Smooth muscle cell (in vitro differentiated cells): ENCODE measurements around the gene RUBCN. TPM values are rescaled to one million over a fixed set of nuclear protein-coding genes. Genes with fewer than 3 reads are reported as not detected.

Experiments
- DNase-seq: peaks from one replicate; lab custom pipeline; 2025; ENCODE audit not compliant: unreplicated experiment; lab: John Stamatoyannopoulos, UW
- H2AFZ ChIP-seq: fragments of 200-600 bp; sonication (generic); 2 replicates; pipeline ENCODE4 v1.6.0; 2016; ENCODE audit warnings: antibody characterized with exemption, low read depth, mild to moderate bottlenecking
- H3F3A ChIP-seq: fragments of 200-600 bp; sonication (generic); 2 replicates; pipeline ENCODE4 v1.6.0; 2017; ENCODE audit warnings: antibody characterized with exemption, low read depth
- H3K27ac ChIP-seq: fragments of 200-600 bp; sonication (generic); 2 replicates; pipeline ENCODE4 v1.5.1; 2016; ENCODE audit warnings: low read depth, mild to moderate bottlenecking
- H3K27me3 ChIP-seq: fragments of 200-600 bp; sonication (generic); 2 replicates; pipeline ENCODE4 v1.6.1; 2016; ENCODE audit warnings: low read depth, mild to moderate bottlenecking
- H3K36me3 ChIP-seq: fragments of 200-600 bp; sonication (generic); 2 replicates; pipeline ENCODE4 v1.5.1; 2016; ENCODE audit warnings: low read depth
- H3K4me1 ChIP-seq: fragments of 200-600 bp; sonication (generic); 2 replicates; pipeline ENCODE4 v1.5.1; 2016; ENCODE audit warnings: low read depth
- H3K4me2 ChIP-seq: fragments of 200-600 bp; sonication (generic); 2 replicates; pipeline ENCODE4 v1.6.0; 2016; ENCODE audit warnings: mild to moderate bottlenecking
- H3K4me3 ChIP-seq: fragments of 200-600 bp; sonication (generic); 2 replicates; pipeline ENCODE4 v1.5.1; 2016; ENCODE audit warnings: mild to moderate bottlenecking
- H3K79me2 ChIP-seq: fragments of 200-600 bp; sonication (generic); 2 replicates; pipeline ENCODE4 v1.6.0; 2016; ENCODE audit warnings: low read depth, mild to moderate bottlenecking
- H3K9ac ChIP-seq: fragments of 200-600 bp; sonication (generic); 2 replicates; pipeline ENCODE4 v1.6.0; 2016; ENCODE audit warnings: low read depth
- H3K9me3 ChIP-seq: fragments of 200-600 bp; sonication (generic); replicated peaks from 2 replicates; pipeline ENCODE4 v1.5.1; 2016; ENCODE audit warnings: low read depth
- H4K20me1 ChIP-seq: fragments of 200-600 bp; sonication (generic); 2 replicates; pipeline ENCODE4 v1.6.0; 2016; ENCODE audit warnings: low read depth
- WGBS: methylation state at CpG from one replicate; pipeline ENCODE4 v1.1.7; 2016; ENCODE audit warnings: low lambda C conversion rate; 5-methylcytosine and 5-hydroxymethylcytosine counted together
- polyA plus RNA-seq: library from polyadenylated mRNA; unstranded; fragments of >200 nt; fragmentation: Nextera tagmentation; extraction: Ambion mirVana; gene quantifications from 2 replicates; pipeline ENCODE4 v1.2.1, GENCODE V29; 2016
- total RNA-seq: library from RNA; depleted of rRNA; stranded (reverse); fragments of >200 nt; gene quantifications from 2 replicates; pipeline ENCODE4 v1.2.3, GENCODE V29; 2014
- TF ChIP-seq, protein P1 (sequence below): fragments of 200-600 bp; sonication (generic); IDR thresholded peaks from 2 replicates; pipeline ENCODE4 v1.5.1; 2017; ENCODE audit warnings: borderline replicate concordance, mild to moderate bottlenecking, antibody characterized with exemption; ENCODE audit not compliant: insufficient read depth, poor library complexity, severe bottlenecking

The RUBCN gene
- total RNA-seq, result 6.0 and 7.5 TPM in 2 replicates
- polyA plus RNA-seq, result 8.3 and 10.5 TPM in 2 replicates

DNA sequence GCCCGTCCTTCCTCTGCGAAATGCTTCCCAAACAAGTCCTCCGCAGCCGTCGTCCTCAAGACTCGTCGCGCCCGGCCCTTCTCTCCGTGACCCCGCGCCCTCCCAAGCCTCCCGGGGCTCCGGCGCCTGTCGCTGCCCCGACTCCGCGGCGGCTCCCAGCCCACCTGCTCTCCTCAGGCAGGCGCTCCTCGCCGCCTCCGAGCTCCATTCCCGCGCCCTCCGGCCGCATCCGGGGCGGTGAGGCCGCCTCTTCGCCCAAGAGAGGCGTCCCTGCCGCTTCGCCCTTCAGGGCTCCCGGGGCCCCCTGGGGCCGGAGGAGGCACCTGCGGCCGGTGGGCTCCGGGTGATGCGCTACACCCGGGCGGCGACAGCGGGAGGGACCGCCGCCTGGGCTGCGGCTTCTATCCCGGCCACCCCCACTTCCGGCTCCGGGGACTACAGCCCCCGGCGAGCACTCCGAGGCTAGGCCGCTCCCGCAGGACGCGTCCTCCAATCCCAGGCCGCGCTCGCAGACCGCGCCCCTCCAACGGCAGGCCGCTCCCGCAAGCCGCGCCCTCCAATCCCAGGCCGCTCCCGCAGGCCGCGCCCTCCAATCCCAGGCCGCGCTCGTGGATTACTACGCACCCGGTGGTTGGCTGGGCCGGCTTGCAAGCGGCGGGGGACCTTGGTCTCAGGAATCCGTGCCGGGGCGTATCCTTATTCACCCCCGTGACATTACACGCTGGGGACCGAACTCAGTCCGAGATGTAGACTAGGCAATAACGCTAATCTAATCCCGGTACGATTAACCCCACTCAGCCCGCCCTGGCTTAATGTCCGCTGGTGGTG is at the start of gene RUBCN:
Gene RUBCN, minus strand, starts transcription at position 414 of the 828 bp plus-strand sequence. Its CDS starts 185 bp downstream, at position 229.
- Histone ChIP-seq H3K4me3 (peak within 1 kb of the TSS; percentile 89), H4K20me1 (no peaks in the 10 kb centered on the region), H3K4me2 (peak within 1 kb of the TSS; percentile 85), H3K27ac (peak within 1 kb of the TSS; percentile 50), H3K36me3 (no peaks in the 10 kb centered on the region), H2AFZ (peak within 1 kb of the TSS; percentile 91), H3K9me3 (no peaks in the 10 kb centered on the region), H3K4me1 (peaks cover 6% of the 10 kb centered on the region), H3K79me2 (peaks cover 28% of the 10 kb centered on the region), H3K9ac (peak within 1 kb of the TSS; percentile 72), H3F3A (peaks cover 10% of the 10 kb centered on the region), H3K27me3 (no peaks in the 10 kb centered on the region)
- DNase-seq, result peak; percentile 78
- under 1% methylated on average over 87 of the region's 92 CpGs for WGBS
- TF ChIP-seq, protein P1, sequence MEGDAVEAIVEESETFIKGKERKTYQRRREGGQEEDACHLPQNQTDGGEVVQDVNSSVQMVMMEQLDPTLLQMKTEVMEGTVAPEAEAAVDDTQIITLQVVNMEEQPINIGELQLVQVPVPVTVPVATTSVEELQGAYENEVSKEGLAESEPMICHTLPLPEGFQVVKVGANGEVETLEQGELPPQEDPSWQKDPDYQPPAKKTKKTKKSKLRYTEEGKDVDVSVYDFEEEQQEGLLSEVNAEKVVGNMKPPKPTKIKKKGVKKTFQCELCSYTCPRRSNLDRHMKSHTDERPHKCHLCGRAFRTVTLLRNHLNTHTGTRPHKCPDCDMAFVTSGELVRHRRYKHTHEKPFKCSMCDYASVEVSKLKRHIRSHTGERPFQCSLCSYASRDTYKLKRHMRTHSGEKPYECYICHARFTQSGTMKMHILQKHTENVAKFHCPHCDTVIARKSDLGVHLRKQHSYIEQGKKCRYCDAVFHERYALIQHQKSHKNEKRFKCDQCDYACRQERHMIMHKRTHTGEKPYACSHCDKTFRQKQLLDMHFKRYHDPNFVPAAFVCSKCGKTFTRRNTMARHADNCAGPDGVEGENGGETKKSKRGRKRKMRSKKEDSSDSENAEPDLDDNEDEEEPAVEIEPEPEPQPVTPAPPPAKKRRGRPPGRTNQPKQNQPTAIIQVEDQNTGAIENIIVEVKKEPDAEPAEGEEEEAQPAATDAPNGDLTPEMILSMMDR, result no peak

DNA sequence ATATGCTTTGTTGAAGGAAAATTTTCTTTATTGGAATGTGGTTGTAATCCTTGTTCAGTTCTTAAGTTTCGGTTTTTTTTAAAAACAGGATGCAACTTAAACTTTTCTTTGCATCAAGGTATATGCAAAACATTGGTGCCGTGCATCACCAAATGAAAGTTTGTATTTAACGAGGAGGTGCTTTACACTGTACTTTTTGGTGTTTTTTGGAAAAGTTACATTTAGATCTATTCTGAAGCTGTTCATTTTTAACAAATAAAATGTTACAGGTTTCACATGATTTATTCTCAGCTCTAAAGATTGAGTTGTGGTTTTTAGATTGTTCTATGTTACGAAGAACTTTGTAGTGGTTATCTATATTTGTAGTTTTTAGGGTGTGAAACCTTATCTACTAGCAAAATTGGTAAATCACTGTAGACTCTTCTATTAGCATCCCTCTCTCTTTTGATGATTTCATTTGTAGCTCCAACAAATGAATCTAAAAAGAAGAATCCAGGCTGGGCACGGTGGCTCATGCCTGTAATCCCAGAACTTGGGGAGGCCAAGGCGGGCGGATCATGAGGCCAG is 47.4 kb upstream of the RUBCN start:
- no peaks in the 10 kb centered on the region for H4K20me1 ChIP-seq
- H2AFZ ChIP-seq, result no peak overlapping the region
- no peaks in the 10 kb centered on the region for H3K27me3 ChIP-seq
- 97% methylated on average over 7 of the region's 7 CpGs for WGBS
- H3K4me3 ChIP-seq, result no peak overlapping the region
- peaks cover 5% of the 10 kb centered on the region for H3K4me1 ChIP-seq
- H3K9ac ChIP-seq, result no peak overlapping the region
- no peak overlapping the region for H3K27ac ChIP-seq
- H3K79me2 ChIP-seq, result no peaks in the 10 kb centered on the region
- no peaks in the 10 kb centered on the region for H3K9me3 ChIP-seq
- TF ChIP-seq, protein P1, result no peak
- DNase-seq, result no peak
- no peak overlapping the region for H3K4me2 ChIP-seq
- peaks cover 10% of the 10 kb centered on the region for H3K36me3 ChIP-seq
- H3F3A ChIP-seq, result peaks cover 9% of the 10 kb centered on the region

DNA sequence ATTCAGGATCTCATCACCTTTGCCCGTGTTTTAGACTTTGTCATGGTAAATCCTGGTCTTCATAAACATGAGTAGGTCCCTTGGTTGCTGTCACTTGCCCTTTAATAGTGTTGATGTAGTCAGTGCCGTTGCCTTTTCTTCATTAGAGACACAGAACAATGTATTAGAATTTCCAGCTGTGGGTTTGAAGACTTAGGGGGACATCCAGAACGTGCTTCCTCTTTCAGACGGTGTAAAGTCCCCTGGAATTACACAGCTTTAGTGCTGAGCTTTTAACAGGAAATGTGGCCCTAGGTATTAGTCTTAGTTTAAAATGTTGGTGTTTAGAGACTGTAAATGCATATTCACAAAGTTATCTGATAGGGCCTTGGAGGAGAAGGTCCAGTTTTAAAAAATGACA is 45.5 kb upstream of the RUBCN start:
- H3K4me2 ChIP-seq, result no peak overlapping the region
- TF ChIP-seq, protein P1, result no peak
- no peaks in the 10 kb centered on the region for H4K20me1 ChIP-seq
- peaks cover 26% of the 10 kb centered on the region for H3K36me3 ChIP-seq
- peaks cover 5% of the 10 kb centered on the region for H3K4me1 ChIP-seq
- H3K27ac ChIP-seq, result no peak overlapping the region
- no peaks in the 10 kb centered on the region for H3K79me2 ChIP-seq
- WGBS, result 87% methylated on average over 4 of the region's 4 CpGs
- no peak overlapping the region for H3K9ac ChIP-seq
- no peaks in the 10 kb centered on the region for H3K27me3 ChIP-seq
- H3K4me3 ChIP-seq, result no peak overlapping the region
- DNase-seq, result no peak
- H3K9me3 ChIP-seq, result no peaks in the 10 kb centered on the region
- H3F3A ChIP-seq, result no peaks in the 10 kb centered on the region
- H2AFZ ChIP-seq, result no peak overlapping the region
